ENCODE results near the gene FAM237A.

The FAM237A gene

GRCh38 chr2:206692971-206693370 lies 50.7 kb downstream of the FAM237A start:
- no peak for DNase-seq

- peak; percentile 82 for DNase-seq
These were observed 51.3 kb downstream of the FAM237A start for GRCh38 chr2:206693399-206694137.

DNA sequence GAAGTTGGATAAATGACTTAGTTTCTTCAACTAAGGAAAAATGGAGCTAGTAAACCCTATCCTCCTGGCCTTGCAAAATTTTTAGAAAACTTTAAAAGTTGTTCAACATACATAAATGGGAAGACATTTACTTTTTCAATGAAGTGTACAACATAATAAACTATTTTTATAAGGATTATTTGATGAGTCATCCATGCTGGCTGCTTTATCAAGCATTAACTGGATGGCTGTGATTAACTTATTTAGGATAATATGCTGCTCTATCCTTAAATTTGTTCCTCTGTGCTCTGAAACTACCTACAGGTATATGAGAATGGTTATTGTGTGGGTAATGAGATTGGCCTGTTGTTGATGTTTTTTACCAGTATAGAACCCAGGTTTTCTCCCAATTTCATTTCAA lies 54.6 kb downstream of the FAM237A start:
- no peak for DNase-seq

DNA sequence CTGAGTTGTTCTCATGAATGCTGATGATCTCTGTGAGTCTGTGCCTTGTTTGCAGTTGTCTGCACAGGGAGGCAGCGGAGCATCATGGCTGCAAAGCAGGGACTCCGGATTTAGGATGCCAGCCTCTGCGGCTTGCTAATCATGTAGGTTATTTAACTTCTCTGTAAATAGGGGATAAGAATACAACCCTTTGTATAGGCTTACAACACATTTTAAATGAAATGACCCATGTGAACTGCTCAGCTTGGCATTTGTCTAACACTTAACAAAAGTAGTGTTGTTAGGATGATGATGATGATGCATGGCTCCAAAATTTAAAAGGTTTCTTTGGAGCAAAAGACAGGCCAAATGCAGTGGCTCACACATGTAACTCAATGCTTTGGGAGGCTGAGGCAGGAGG lies 56.5 kb downstream of the FAM237A start:
- DNase-seq, result no peak

Data from NCI-H82 (cell line).